PC-9 (cell line): ENCODE results near the gene JAK1.

Source experiments
- EZH2 ChIP-seq: fragments of 200-600 bp; sonication (generic); IDR thresholded peaks from 2 replicates; pipeline ENCODE4 v1.8.0; 2017; ENCODE audit warnings: antibody characterized with exemption, low read depth
- TF ChIP-seq, protein P1 (sequence below): fragments of 200-600 bp; sonication (generic); conservative IDR thresholded peaks from 2 replicates; pipeline ENCODE4 v1.6.1; 2017; ENCODE audit warnings: mixed run types, antibody characterized with exemption, mild to moderate bottlenecking, moderate library complexity

DNA sequence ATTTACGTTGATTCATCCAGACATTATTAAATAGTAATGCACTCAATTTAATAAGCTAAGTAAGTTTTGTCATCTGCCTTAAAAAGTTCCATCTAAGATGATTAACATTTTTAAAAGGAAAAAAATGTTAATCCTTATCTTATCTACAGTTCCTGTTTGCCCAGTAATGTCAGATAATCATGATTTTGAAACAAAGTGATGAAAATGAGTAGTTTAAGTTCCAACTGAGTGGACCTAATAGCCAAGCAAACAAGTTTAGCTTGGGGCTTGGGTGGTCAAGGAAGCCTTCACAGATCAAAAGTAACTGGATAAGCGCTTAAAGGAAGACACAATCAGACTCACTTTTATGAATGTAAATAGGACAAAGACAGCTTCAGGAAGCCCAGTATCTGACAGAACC lies 40.5 kb upstream of the JAK1 start:
- TF ChIP-seq, protein P1, sequence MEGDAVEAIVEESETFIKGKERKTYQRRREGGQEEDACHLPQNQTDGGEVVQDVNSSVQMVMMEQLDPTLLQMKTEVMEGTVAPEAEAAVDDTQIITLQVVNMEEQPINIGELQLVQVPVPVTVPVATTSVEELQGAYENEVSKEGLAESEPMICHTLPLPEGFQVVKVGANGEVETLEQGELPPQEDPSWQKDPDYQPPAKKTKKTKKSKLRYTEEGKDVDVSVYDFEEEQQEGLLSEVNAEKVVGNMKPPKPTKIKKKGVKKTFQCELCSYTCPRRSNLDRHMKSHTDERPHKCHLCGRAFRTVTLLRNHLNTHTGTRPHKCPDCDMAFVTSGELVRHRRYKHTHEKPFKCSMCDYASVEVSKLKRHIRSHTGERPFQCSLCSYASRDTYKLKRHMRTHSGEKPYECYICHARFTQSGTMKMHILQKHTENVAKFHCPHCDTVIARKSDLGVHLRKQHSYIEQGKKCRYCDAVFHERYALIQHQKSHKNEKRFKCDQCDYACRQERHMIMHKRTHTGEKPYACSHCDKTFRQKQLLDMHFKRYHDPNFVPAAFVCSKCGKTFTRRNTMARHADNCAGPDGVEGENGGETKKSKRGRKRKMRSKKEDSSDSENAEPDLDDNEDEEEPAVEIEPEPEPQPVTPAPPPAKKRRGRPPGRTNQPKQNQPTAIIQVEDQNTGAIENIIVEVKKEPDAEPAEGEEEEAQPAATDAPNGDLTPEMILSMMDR = no peak
- no peak for TF ChIP-seq EZH2
